DOHH2 (cell line): ENCODE results near the gene ERLEC1.
"Not testable (repeated sequence)": the region's sequence is repeated elsewhere in the genome, so short reads cannot be mapped to it uniquely, and the experiment has no call there.

Source experiments
- CTCF ChIP-seq: fragments of 200-600 bp; sonication (generic); IDR thresholded peaks from one replicate; pipeline ENCODE4 v1.5.1; 2014; ENCODE audit warnings: antibody characterized with exemption, mild to moderate bottlenecking, low read depth, low read length; ENCODE audit not compliant: poor library complexity, severe bottlenecking
- EZH2phosphoT487 ChIP-seq: fragments of 200-600 bp; sonication (generic); IDR thresholded peaks from 2 replicates; pipeline ENCODE4 v1.6.1; 2017; ENCODE audit warnings: borderline replicate concordance, mild to moderate bottlenecking, antibody characterized with exemption, low read length, moderate library complexity, mixed read lengths

GRCh38 chr2:53851052-53851757 lies 64.4 kb downstream of the ERLEC1 start:
- not testable (repeated sequence) for TF ChIP-seq CTCF, EZH2phosphoT487
